Bronchial epithelial cell (primary cell): ENCODE measurements around the gene POLG. TPM values are rescaled to one million over a fixed set of nuclear protein-coding genes. Genes with fewer than 3 reads are reported as not detected.

Experiments
- DNase-seq: peaks from one replicate; pipeline ENCODE4 v3.0.0-alpha.2; 2010; ENCODE audit warnings: low read depth
- FAIRE-seq: peaks from 2 replicates; lab custom pipeline; 2011; peaks lifted over from hg19 to GRCh38; lab: Jason Lieb, UNC
- H3K27me3 ChIP-seq: 2 replicates; pipeline ENCODE4 v1.5.1; 2011; ENCODE audit warnings: low read length; ENCODE audit not compliant: control insufficient read depth, insufficient read depth
- H3K36me3 ChIP-seq: 2 replicates; pipeline ENCODE4 v1.5.1; 2011; ENCODE audit warnings: low read length; ENCODE audit not compliant: control insufficient read depth, insufficient read depth
- H3K4me3 ChIP-seq: 2 replicates; pipeline ENCODE4 v1.5.1; 2011; ENCODE audit warnings: mild to moderate bottlenecking, low read depth, low read length, control low read depth
- total RNA-seq: library from RNA; depleted of rRNA; stranded (reverse); fragments of >200 nt; gene quantifications from 2 replicates; pipeline ENCODE4 v1.2.1, GENCODE V29; 2014
- TF ChIP-seq, protein P1 (sequence below): IDR thresholded peaks from 2 replicates; pipeline ENCODE4 v1.5.1; 2011; ENCODE audit warnings: mild to moderate bottlenecking, moderate library complexity, low read length, control low read depth, inconsistent platforms; ENCODE audit not compliant: insufficient read depth, severe bottlenecking

The POLG gene
- total RNA-seq, 1 donor from 2014 or later: 93.7 TPM

DNA sequence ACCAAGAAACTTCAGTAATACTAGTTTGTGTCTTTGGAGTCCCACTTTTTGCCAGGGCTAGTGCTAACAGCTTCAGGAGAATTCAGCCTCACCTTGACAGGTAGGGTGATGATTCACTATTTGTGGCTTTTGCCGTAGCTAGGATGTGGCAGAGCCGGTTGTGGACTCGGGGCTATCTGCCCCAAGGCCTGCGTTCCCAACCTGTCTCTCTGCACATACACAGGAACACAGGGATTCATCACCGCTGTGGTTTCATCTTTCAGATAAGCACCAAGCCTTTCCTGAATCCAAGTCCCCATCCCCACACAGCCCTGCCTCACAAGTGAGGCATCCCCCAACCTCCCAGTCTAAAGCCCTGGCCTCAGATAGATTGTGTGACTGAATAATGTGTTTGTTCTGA lies 45.2 kb upstream of the POLG start:
- TF ChIP-seq, protein P1, sequence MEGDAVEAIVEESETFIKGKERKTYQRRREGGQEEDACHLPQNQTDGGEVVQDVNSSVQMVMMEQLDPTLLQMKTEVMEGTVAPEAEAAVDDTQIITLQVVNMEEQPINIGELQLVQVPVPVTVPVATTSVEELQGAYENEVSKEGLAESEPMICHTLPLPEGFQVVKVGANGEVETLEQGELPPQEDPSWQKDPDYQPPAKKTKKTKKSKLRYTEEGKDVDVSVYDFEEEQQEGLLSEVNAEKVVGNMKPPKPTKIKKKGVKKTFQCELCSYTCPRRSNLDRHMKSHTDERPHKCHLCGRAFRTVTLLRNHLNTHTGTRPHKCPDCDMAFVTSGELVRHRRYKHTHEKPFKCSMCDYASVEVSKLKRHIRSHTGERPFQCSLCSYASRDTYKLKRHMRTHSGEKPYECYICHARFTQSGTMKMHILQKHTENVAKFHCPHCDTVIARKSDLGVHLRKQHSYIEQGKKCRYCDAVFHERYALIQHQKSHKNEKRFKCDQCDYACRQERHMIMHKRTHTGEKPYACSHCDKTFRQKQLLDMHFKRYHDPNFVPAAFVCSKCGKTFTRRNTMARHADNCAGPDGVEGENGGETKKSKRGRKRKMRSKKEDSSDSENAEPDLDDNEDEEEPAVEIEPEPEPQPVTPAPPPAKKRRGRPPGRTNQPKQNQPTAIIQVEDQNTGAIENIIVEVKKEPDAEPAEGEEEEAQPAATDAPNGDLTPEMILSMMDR: no peak
- Histone ChIP-seq H3K4me3 (no peak overlapping the region), H3K27me3 (peaks cover 19% of the 10 kb centered on the region), H3K36me3 (no peaks in the 10 kb centered on the region)
- DNase-seq: peak; percentile 96
- FAIRE-seq: peak; percentile 99

DNA sequence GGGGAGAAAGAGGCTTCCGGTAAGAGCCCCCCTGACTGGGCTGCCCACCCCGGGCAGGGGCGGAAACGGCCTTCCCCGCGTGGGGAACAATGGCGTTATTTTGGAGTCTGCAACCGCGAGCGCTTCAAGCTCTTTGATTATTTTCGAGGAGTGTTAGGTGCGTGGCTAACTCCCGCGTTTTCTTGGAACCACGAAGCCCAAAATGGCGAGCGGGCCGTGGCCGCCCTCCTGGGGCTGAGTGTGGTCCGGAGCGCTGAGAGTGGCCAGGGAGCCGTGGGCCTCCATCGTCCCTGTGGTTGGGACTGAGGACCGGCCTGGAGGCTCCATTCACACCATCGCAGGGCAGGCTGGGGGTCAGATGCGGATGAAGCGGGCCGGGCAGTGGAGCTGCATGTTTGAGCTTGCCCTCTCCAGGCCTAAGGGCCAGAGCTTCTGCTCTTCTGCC lies 44.6 kb upstream of the POLG start:
- Histone ChIP-seq H3K36me3 (no peaks in the 10 kb centered on the region), H3K4me3 (no peak overlapping the region), H3K27me3 (peaks cover 21% of the 10 kb centered on the region)
- no peak for FAIRE-seq
- TF ChIP-seq, protein P1: no peak
- no peak for DNase-seq

DNA sequence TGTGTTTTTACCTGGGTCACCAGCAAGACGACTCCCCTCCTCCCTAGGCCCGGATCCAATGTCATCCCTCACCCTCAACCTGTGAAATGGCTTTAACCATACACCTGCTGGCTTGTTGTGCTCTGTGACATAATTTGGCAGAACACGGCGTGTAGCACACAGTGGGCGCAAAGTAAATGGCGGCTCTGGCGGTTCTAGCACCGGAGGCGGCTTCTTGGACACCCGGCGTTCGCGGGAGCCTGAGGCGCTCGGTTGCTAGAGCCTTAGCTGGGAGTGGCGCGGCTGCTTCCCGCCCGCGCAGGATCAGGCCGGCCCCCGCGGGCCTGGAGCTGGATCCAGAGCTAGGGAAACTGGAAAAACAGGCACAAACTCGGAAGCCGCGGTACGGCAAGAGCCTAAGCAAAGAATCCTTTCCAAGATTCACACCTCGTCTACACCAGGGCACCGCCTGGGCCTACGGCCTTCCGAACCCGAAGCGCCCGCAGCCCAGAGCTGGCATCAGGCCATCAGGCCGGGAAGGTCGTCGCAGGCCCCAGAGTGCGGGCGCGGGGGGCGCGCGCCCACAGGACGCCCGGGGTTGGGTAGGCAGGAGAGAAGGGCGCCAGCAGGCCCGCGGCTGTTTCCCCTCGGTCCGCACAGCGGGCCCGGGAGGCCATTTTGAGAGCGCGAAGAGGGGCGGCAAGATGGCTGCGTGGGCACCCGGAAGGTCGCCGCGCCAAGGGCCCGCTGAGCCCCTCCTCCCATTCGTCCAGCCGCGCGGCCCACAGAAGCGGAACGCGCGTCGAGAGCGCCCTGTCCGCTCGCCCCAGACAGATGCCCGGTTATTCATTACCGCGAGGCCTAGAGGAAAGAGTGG lies 43.9 kb upstream of the POLG start:
- H3K36me3 ChIP-seq: no peaks in the 10 kb centered on the region
- peak overlapping the region; percentile 14 for H3K4me3 ChIP-seq
- peaks cover 26% of the 10 kb centered on the region for H3K27me3 ChIP-seq
- FAIRE-seq (no peak), DNase-seq (peak; percentile 71)
- TF ChIP-seq, protein P1: no peak

DNA sequence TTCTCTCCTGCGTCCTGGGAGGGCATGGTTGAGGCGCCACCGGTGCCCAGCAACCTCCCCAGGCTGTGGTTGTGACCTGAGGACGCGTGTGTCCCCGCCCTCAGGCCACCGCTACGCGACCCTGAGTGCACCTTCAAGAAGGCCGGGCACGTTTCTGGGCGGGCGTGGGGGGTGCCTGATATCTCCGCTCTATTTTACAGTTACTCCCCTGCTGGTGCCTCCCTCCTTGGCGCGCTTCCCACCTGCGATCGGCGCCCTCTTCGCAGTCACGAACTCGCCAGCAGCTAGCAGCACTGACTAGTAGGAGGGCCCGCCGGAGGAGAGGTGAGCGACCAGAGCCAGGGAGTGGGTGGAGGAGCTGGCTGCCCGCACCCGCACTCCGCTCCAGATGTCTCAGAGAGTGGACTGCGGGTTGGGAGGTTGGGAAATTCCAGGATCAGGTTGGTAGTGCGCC lies 43.2 kb upstream of the POLG start:
- TF ChIP-seq, protein P1: no peak
- FAIRE-seq (no peak), DNase-seq (no peak)
- Histone ChIP-seq H3K4me3 (peak overlapping the region; percentile 14), H3K27me3 (peaks cover 27% of the 10 kb centered on the region), H3K36me3 (no peaks in the 10 kb centered on the region)

DNA sequence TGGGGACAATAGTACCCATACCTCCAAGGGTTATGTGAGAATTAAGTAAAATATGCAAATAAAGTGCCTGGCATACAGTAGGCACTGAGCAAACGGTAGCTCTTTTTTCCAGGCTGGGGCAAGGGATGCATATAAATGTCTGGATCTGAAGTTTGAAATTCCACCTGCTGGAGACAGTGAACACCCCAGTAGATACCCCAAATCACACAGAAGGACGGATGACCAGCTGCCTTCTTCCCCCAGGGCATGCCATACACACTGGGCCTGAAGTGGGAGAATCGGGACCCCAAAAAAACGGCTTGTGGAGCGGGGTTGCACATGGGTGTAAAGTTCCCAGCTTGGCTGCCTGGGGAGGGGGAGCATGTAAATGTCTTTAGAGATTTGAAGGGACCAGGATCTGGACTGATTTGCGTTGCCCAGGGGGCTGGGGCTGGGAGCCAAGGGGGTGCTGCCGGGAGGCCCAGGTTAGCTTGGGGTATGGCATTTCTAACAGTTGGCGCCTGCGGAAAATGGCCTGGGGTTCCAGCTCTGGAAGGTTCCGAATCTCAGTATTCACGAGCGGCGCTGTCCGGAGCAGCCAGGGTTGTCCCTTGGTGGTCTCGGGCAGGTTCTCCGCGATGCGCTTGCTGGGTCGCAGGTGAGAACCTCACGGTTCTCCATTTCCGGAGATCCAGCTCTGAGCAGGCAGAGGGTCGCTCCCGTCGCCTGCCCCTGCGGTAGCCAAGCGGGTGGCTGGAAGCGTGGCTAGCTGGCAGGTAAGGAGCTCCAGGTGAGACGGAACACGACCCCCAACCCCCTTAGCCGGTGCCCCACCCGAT lies 42.6 kb upstream of the POLG start:
- Histone ChIP-seq H3K4me3 (no peak overlapping the region), H3K36me3 (no peaks in the 10 kb centered on the region), H3K27me3 (peaks cover 31% of the 10 kb centered on the region)
- FAIRE-seq (no peak), DNase-seq (no peak)
- TF ChIP-seq, protein P1: no peak
